K562 (cell line): ENCODE data around the gene LRP2. TPM values are rescaled to one million over a fixed set of nuclear protein-coding genes. Genes with fewer than 3 reads are reported as not detected.

Experiments
- ATAC-seq: fragments of 200-7000 bp; cut with Tn5 transposase; 3 replicates; pipeline ENCODE4 v1.9.1; 2020; ENCODE audit warnings: moderate library complexity
- BruUV-seq: library from RNA; stranded (reverse); fragments of 400-500 nt; replicated peaks from 2 replicates; lab custom pipeline; 2021; lab: Mats Ljungman, UMichigan
- CTCF ChIA-PET: fragments of 300-600 bp; formaldehyde crosslinking; extraction: SDS; loops from one replicate; lab custom pipeline; 2021; ENCODE audit warnings: low intra/inter-chr PET ratio; lab: Yijun Ruan, JAX
- POLR2A ChIA-PET: fragments of 300-600, 350-650 bp; sonication (Branson Sonifier 250); formaldehyde crosslinking; extraction: SDS; loops from one replicate; lab custom pipeline; 2021; ENCODE audit warnings: antibody characterized with exemption, inconsistent platforms; lab: Yijun Ruan, JAX
- DNase-seq, 4 experiments: peaks; one replicate each; pipeline versions ENCODE4 v3.0.0 to v3.0.0-alpha.2; 2011 to 2018; ENCODE audit warnings: low spot score in 3 of 4, mixed read lengths in 3 of 4; ENCODE audit errors: extremely low read depth in 1 of 4
- FAIRE-seq: peaks from 2 replicates; lab custom pipeline; 2011; peaks lifted over from hg19 to GRCh38; lab: Jason Lieb, UNC
- H2AFZ ChIP-seq: 2 replicates; pipeline ENCODE4 v1.6.0; 2011; ENCODE audit warnings: low read depth, low read length, control low read depth, inconsistent platforms
- H3K27ac ChIP-seq: fragments of 200-600 bp; 3 replicates; pipeline ENCODE4 v1.8.0; 2011; ENCODE audit warnings: low read depth, mild to moderate bottlenecking, control low read depth, inconsistent platforms, low read length, moderate library complexity, mixed read lengths; ENCODE audit errors: extremely low read depth
- H3K27me3 ChIP-seq, 2 experiments: fragments of 300-600 bp in 1 of 2; 2 replicates in 1 of 2; 3 replicates in 1 of 2; pipeline versions ENCODE4 v1.6.0 to v1.8.0; 2011; ENCODE audit warnings: inconsistent platforms in 2 of 2, low read length in 2 of 2, mild to moderate bottlenecking in 1 of 2, mixed read lengths in 1 of 2, moderate library complexity in 1 of 2; ENCODE audit not compliant: control insufficient read depth in 2 of 2, insufficient read depth in 2 of 2
- H3K36me3 ChIP-seq: fragments of 300-600 bp; 3 replicates; pipeline ENCODE4 v1.8.0; 2011; ENCODE audit warnings: mild to moderate bottlenecking, low read length, inconsistent platforms; ENCODE audit not compliant: control insufficient read depth, insufficient read depth
- H3K4me1 ChIP-seq, 2 experiments: fragments of 200-600 bp in 1 of 2; replicated peaks in 1 of 2; 2 replicates in 1 of 2; 3 replicates in 1 of 2; pipeline versions ENCODE4 v1.5.1 to v1.8.0; 2011; ENCODE audit warnings: inconsistent platforms in 2 of 2, low read length in 2 of 2, mild to moderate bottlenecking in 1 of 2, mixed read lengths in 1 of 2, moderate library complexity in 1 of 2; ENCODE audit not compliant: control insufficient read depth in 2 of 2, insufficient read depth in 2 of 2
- H3K4me2 ChIP-seq: 2 replicates; pipeline ENCODE4 v1.6.1; 2011; ENCODE audit warnings: low read length, control low read depth, inconsistent platforms, mixed read lengths; ENCODE audit not compliant: insufficient read depth
- H3K4me3 ChIP-seq: fragments of 200-600 bp; sonication (generic), shearing (Covaris generic); 2 replicates; pipeline ENCODE4 v1.5.1; 2016; ENCODE audit warnings: control low read depth, inconsistent platforms
- H3K79me2 ChIP-seq: fragments of 200-600 bp; 3 replicates; pipeline ENCODE4 v1.8.0; 2011; ENCODE audit warnings: low read length, inconsistent platforms; ENCODE audit not compliant: control insufficient read depth, insufficient read depth
- H3K9ac ChIP-seq, 2 experiments: 2 replicates each; pipeline versions ENCODE4 v1.6.0 to v1.6.1; 2011; ENCODE audit warnings: low read depth in 2 of 2, low read length in 2 of 2, control low read depth in 1 of 2, inconsistent platforms in 1 of 2, mild to moderate bottlenecking in 1 of 2, mixed read lengths in 1 of 2; ENCODE audit not compliant: insufficient read depth in 1 of 2
- H3K9me1 ChIP-seq: one replicate; pipeline ENCODE4 v1.6.0; 2011; ENCODE audit warnings: inconsistent platforms, mild to moderate bottlenecking, low read length, moderate library complexity; ENCODE audit not compliant: control insufficient read depth, insufficient read depth
- H3K9me3 ChIP-seq: replicated peaks from 2 replicates; pipeline ENCODE4 v1.5.1; 2011; ENCODE audit warnings: low read depth, low read length, inconsistent platforms; ENCODE audit not compliant: control insufficient read depth, insufficient read depth
- H4K20me1 ChIP-seq: replicated peaks from 2 replicates; pipeline ENCODE4 v1.6.1; 2011; ENCODE audit warnings: low read length, inconsistent platforms, mixed read lengths; ENCODE audit not compliant: control insufficient read depth, insufficient read depth
- HDAC8 ChIP-seq: fragments of 450-650 bp; IDR thresholded peaks from 2 replicates; pipeline ENCODE4 v1.6.1; 2016; ENCODE audit warnings: mild to moderate bottlenecking, missing genetic modification characterization, moderate library complexity, missing compliant biosample characterization
- MAFF ChIP-seq: IDR thresholded peaks from 2 replicates; pipeline ENCODE4 v1.6.1; 2012; ENCODE audit warnings: low read length, improper control_type of control experiment
- MEIS2 ChIP-seq: fragments of 450-650 bp; IDR thresholded peaks from 2 replicates; pipeline ENCODE4 v1.6.1; 2014; ENCODE audit warnings: mild to moderate bottlenecking; ENCODE audit not compliant: partially characterized antibody
- NEUROD1 ChIP-seq: fragments of 150-350 bp; IDR thresholded peaks from 2 replicates; pipeline ENCODE4 v1.6.1; 2014; ENCODE audit warnings: borderline replicate concordance, low read length, low read depth; ENCODE audit not compliant: partially characterized antibody
- SMAD2 ChIP-seq: fragments of 150-350 bp; IDR thresholded peaks from 2 replicates; pipeline ENCODE4 v1.6.1; 2014; ENCODE audit warnings: low read depth, mild to moderate bottlenecking, low read length
- ZNF318 ChIP-seq, 2 experiments: fragments of 450-650 bp; IDR thresholded peaks; 2 replicates each; pipeline ENCODE4 v1.6.1; 2016; ENCODE audit warnings: mild to moderate bottlenecking in 2 of 2, borderline replicate concordance in 1 of 2, low read depth in 1 of 2, moderate library complexity in 1 of 2
- WGBS: fragments of 100-300 bp; shearing (Covaris generic); methylation state at CpG from one replicate; pipeline ENCODE4 v1.1.6; 2016; ENCODE audit warnings: low coverage, mixed read lengths; ENCODE audit not compliant: insufficient coverage; ENCODE audit errors: missing lambda C conversion rate; 5-methylcytosine and 5-hydroxymethylcytosine counted together
- in situ Hi-C: fragments of 300-500 bp; cut with MboI; formaldehyde crosslinking; loops from 4 replicates; pipeline ENCODE4 v1.15.0; 2018; ENCODE audit warnings: inconsistent platforms, mixed read lengths
- intact Hi-C: fragments of 100-400 bp; cut with micrococcal nuclease; formaldehyde crosslinking; loops from 2 replicates; pipeline ENCODE4 v1.14.2; 2022
- polyA plus RNA-seq, 8 experiments: library from polyadenylated mRNA; depleted of rRNA in 4 of 8; stranded (reverse) in 5 of 8; unstranded in 3 of 8; fragments of >200 nt; fragmentation: Nextera tagmentation in 2 of 8; fragmentation: Illumina TruSeq in 1 of 8; extraction: Ambion mirVana in 2 of 8; extraction: Trizol in 1 of 8; gene quantifications; 2 replicates each; pipeline versions ENCODE4 v1.2.1 to v1.2.3, GENCODE V29; 2011 to 2014; ENCODE audit warnings: inconsistent platforms in 1 of 8, missing spikeins in 1 of 8
- total RNA-seq, 7 experiments: library from RNA; depleted of rRNA in 6 of 7; stranded (reverse); fragments of >200 nt in 6 of 7; fragmentation: Illumina TruSeq in 2 of 7; extraction: Trizol in 2 of 7; gene quantifications; 2 replicates each; pipeline versions ENCODE4 v1.2.1 to v1.2.3, GENCODE V29; 2011 to 2021; ENCODE audit warnings: low replicate concordance in 1 of 7
- TF ChIP-seq, protein P1 (sequence below): fragments of 450-650 bp; formaldehyde crosslinking; IDR thresholded peaks from 2 replicates; pipeline ENCODE4 v1.4.0; 2020; ENCODE audit warnings: mild to moderate bottlenecking, moderate library complexity
- TF ChIP-seq, protein P2 (sequence below), 2 experiments: IDR thresholded peaks in 1 of 2; conservative IDR thresholded peaks in 1 of 2; 2 replicates each; pipeline ENCODE4 v1.6.1; 2016; ENCODE audit warnings: low read depth in 2 of 2, mild to moderate bottlenecking in 1 of 2, missing compliant biosample characterization in 1 of 2, missing genetic modification characterization in 1 of 2, moderate library complexity in 1 of 2

Gene LRP2
- total and polyA plus RNA-seq, 9 of the 15 experiments (the other 6 are each of a cell fraction or from before 2014, with no cell fraction given): 0.04 to 0.18 (median 0.11) TPM; not detected in 1

DNA sequence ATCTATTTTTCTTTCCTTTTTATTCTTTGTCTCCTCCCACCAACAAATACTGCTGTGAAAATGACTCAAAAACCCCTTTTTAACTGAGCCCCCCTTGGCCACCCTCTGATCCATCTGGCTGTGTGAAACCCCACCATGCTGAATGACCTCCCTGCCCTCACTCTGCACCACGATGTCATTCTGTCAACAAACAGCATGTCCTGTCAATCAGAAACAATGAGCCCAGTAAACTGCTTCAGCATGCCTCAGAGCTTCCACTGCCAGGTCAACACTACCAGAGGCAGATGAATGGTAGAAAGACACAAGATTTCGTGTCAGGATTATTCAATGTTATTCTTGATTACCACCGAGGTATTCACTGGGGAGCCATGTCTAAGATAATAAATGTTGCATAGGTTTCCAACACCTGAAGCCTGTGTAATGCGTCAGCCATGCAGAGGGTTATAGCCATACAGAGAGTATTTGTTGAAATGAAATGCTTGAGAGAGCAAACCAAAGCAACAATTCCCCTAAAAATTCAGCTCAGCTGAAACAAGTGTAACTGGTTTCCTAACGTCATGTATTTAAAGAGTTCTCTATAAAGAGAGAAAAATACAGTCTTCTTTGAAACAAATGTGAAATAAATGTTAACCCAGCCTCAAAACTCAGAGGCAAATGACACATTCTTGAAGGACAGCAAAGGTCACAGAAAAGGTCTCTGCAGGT, 76.7 kb downstream of the LRP2 start:
- Histone ChIP-seq H4K20me1 (no peaks in the 10 kb centered on the region), H3K9ac (no peak overlapping the region), H3K9me1 (no peaks in the 10 kb centered on the region), H3K9me3 (no peaks in the 10 kb centered on the region), H3K4me2 (no peak overlapping the region), H3K79me2 (no peaks in the 10 kb centered on the region), H3K27me3 (peaks cover 4 to 9% of the 10 kb centered on the region in 2 experiments; a peak in 2 of 5 replicates), H3K4me1 (no peaks in the 10 kb centered on the region), H3K4me3 (no peak overlapping the region), H3K27ac (no peak overlapping the region), H3K36me3 (no peaks in the 10 kb centered on the region), H2AFZ (no peak overlapping the region)
- ChIA-PET POLR2A (no interaction called here), CTCF (no interaction called here)
- in situ Hi-C loops (no loop called here), intact Hi-C loops (no loop called here)
- DNase-seq (no peak), FAIRE-seq (peak; percentile 26), ATAC-seq (no peak; the same call in 2 of the 3 replicates)
- 13% methylated on average over 5 of the region's 5 CpGs for WGBS
- BruUV-seq: no TSS peak
- TF ChIP-seq, protein P1, sequence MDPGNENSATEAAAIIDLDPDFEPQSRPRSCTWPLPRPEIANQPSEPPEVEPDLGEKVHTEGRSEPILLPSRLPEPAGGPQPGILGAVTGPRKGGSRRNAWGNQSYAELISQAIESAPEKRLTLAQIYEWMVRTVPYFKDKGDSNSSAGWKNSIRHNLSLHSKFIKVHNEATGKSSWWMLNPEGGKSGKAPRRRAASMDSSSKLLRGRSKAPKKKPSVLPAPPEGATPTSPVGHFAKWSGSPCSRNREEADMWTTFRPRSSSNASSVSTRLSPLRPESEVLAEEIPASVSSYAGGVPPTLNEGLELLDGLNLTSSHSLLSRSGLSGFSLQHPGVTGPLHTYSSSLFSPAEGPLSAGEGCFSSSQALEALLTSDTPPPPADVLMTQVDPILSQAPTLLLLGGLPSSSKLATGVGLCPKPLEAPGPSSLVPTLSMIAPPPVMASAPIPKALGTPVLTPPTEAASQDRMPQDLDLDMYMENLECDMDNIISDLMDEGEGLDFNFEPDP (CRISPR knock-in tag): no peak
- no peak for TF ChIP-seq HDAC8 (tag)
- TF ChIP-seq, protein P2, sequence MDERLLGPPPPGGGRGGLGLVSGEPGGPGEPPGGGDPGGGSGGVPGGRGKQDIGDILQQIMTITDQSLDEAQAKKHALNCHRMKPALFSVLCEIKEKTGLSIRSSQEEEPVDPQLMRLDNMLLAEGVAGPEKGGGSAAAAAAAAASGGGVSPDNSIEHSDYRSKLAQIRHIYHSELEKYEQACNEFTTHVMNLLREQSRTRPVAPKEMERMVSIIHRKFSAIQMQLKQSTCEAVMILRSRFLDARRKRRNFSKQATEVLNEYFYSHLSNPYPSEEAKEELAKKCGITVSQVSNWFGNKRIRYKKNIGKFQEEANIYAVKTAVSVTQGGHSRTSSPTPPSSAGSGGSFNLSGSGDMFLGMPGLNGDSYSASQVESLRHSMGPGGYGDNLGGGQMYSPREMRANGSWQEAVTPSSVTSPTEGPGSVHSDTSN (CRISPR knock-in tag; IDR thresholded peaks at IDR 0.05; ENCODE audit: low read depth): no peak
- TF ChIP-seq, protein P2 (tag; conservative IDR thresholded peaks at IDR 0.05; ENCODE audit: low read depth): peak; percentile 23; the same call in 1 of the 2 replicates
- no peak for TF ChIP-seq MAFF
- no peak for TF ChIP-seq NEUROD1
- TF ChIP-seq SMAD2: no peak
- no peak for TF ChIP-seq ZNF318 (IDR thresholded peaks at IDR 0.05; ENCODE audit: borderline replicate concordance in 1 of 2, low read depth in 1 of 2)
- TF ChIP-seq MEIS2: peak; percentile 36
